C4-2B (cell line): ENCODE results near the gene ZBTB12.

ENCODE experiments used
- CTCF ChIP-seq: fragments of 450-650 bp; conservative IDR thresholded peaks from 2 replicates; pipeline ENCODE4 v1.5.1; 2017; ENCODE audit warnings: mild to moderate bottlenecking
- ZFX ChIP-seq: fragments of 450-650 bp; IDR thresholded peaks from 2 replicates; pipeline ENCODE4 v1.6.1; 2017

GRCh38 chr6:31928672-31928939 is 26.7 kb upstream of the ZBTB12 start:
- no peak for TF ChIP-seq CTCF
- TF ChIP-seq ZFX: no peak
